Activated naive CD4-positive, alpha-beta T cell treated with Interleukin-2 at 50 U/mL for 16 hours (primary cell): ENCODE results near the gene RCC2.
A peak's percentile ranks its signal among the peaks of the same experiment; 100 is the strongest.
"Not testable (repeated sequence)": the region's sequence is repeated elsewhere in the genome, so short reads cannot be mapped to it uniquely, and the experiment has no call there.

Experiments
- DNase-seq: peaks from one replicate; pipeline ENCODE4 v3.0.0-alpha.2; 2020

The RCC2 gene

DNA sequence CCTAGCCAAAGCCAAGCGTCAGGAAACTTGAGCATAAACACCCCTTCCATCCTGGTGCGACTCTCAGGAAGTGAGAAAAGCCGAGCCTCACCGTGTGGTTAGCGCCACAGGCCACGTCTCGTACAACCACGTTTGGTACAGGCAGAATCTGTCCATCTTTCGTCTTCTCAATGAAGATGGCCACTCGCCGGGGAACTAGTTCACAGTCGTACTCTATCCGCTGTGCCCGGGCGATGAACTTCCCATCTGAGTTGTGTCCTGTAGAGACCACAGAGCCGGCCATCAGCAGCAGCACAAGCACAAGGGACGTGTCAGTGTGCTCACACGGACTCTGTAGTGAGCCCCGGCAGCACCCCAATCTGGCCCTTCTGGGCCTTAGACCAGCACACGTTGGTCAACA lies 23.1 kb downstream of the RCC2 start:
- DNase-seq, result no peak

DNA sequence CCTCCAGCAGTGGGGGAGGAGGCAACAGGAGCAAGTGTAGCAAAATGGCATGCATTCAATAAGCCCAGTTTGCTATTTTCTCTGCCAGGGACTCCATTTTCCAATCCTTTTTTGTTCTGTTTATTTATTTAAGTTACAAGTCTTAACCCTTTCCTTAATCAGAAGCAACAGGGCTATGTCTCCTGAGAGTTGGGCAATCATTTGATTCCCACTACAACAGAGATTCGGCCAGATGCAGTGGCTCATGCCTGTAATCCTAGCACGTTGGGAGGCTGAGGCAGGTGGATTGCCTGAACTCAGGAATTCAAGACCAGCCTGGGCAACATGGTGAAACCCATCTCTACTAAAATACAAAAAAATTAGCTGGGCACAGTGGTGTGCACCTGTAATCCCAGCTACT lies 25.5 kb downstream of the RCC2 start:
- no peak for DNase-seq

DNA sequence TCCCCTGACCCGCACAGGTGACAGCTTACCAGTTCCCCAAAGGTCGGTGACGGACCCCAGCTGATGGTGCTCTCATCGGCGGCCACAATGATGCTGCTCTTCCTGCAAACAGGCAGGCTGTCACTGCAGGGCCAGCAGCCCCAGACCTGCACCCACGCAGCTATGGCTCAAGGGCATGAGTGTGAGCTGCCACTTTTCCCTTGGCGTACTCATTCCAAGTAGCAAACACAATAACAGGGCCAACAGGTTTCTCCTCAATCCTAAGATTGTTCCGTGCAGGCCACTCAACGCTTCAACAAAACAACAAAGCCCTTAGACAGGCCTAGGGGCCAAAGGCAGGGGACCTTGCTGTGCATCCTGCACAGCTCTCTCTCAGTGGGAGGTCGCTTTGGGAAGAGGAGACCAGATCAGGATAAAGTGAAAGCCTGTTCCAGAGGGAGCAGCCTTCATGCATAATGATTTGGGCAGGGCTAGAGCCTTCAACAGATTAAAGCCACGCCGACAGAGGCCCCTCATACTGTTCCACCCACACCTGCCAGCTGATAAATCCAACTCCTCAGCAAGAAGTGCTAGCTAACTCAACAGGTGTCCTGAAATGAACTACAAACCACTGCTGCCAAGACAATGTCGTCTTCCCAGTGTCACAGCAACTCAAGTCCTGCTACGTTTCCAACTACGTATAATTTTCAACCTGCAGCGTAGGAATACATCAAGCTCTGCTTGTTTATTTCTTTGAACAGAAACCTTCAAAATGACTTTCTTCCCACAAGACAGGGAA lies 27.2 kb downstream of the RCC2 start:
- no peak for DNase-seq

DNA sequence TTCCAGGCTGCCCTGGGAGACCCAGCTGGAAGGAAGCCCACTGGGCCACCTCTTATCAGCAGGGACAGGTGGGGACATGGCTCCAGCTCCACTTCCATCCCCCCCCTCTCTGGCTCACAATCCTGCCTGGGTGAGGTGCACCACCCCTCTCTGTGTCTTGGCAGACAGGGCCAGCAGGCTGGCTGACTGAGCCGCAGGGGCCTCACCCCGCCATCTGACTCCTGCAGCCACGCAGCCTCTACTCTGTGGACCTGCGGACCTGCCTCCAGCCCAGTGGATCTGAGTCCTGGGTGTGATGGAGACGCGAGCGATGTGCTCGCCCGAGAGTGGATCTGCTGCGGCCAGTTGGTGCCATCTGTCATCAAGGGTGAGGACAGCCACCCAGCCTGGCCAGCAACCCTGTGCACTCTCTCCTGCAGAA lies 30.1 kb downstream of the RCC2 start:
- no peak for DNase-seq

DNA sequence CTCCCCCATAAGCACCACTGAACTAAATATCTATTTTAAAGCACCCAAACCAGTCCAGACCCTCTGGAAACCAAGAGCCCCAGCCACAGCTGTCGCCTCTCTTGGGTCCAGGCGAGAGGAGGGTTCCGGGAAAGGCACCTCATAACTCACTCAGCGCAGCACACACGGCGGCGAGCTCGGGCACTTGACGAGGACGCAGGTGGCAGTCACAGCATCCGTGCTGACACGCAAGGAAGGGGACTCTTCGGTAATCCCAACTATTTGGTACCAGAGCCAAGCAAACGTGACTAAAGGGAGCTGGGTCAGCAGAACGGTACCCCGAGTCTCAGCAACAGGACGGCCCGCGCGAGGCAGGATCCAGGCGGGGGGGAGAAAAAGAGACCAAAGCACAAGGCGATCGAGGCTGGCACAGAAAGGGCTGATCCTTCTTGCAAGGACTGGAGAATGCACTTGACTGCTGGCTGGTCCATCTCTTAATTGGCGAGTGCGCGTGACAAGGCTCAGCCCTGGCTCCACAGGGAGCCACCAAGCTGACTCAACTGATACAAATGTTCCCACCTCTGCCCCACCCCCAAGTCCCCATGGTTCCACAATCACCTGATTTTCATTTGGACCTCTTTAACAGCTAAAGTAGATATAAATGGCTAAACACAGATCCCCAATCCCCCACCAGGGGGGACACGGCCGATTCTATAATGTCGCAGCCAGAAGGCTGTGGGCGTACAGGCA lies 31.5 kb downstream of the RCC2 start:
- not testable (repeated sequence) for DNase-seq

DNA sequence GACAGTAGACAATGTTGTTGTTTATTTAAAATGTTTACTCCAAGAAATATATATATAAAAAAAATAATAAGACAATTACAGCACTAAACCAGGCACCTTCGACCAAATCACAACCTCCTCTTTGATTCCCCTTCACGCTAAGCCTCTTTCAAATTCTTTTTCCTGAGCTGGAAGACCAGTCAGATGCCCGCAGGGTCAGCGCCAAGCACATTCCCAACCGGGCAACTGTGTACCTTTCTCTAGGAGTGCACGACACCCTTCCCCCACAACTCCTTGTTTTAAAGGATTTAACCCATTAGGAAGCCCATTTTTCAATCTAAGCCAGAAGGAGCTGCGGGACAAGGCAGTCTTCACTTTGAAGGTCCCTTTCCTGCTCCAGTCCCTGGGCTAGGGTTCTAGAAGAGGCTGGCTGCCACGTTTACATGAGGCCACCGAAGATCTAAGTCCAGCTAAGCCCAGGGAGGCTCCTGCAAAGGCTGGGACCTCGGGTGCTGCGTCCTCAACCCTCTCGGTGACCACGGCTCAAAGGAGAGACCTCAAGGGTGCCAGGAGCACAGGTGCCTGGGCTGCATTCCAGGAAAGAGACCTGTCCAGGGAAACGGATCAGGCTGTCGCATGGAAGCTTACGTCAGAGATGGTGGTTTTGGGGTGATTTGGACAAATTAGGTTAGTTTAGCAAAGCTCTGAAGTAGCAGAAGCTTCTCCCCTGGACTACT lies 32.6 kb downstream of the RCC2 start:
- DNase-seq, result not testable (repeated sequence)

DNA sequence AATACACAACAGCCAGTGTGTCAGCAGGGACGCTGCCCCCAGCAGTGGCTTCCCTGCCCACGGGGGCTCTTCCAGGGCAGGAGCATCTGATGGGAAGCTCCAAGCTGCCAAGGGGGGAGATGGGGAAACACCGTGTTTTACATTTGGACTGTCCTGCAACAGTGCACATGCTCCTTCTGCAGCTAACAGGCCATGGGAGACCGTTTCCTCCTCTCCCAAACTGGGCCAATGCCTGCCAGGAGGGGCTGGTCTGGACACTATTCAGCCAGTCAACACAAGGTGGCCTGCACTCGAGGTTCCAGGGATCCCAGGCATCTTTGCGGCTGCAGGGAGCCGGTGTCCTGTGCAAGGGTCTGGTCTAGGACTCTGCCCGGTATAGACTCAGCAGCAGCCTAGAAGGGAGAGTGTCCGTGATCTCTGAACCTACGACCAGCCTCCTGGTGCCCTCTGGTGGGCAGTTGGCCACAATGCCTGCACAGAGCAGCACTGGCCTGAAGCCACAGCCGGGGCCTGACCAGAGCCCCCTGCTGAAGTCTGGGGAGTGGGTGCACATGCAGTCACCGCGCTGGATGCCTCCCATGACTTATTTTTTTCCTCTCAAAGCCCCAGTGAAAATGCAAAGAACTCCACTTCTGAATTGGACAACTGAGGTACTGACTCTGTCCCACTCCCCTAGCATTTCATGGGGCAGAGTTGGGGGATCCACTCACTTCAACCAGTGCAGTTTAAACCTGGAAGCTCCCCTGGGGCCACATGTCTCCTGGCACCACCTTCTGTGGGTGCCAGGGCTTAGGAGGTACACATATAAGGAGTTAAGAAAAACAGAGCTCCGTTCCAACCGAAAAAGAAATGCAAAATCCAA lies 33.3 kb downstream of the RCC2 start:
- DNase-seq, result peak; percentile 30

DNA sequence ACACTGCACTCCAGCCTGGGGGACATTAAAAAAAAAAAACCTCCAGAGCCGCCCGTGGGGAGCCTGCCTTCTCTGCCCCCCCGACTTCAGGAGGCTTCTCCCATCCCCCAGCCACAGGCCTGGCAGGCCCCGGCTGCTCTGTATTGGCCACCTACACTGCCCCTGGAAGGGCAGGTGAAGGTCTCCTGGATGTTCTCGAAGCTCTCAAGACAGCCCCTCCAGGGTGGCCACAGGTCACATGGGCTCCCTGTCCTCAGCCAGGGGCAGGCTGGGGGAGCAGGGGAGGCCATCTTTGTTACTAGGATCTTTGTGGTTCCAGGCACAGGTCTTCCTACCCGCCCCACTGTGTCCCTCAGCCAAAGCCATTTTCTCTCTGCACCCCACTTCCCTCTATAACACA lies 34.7 kb downstream of the RCC2 start:
- no peak for DNase-seq

DNA sequence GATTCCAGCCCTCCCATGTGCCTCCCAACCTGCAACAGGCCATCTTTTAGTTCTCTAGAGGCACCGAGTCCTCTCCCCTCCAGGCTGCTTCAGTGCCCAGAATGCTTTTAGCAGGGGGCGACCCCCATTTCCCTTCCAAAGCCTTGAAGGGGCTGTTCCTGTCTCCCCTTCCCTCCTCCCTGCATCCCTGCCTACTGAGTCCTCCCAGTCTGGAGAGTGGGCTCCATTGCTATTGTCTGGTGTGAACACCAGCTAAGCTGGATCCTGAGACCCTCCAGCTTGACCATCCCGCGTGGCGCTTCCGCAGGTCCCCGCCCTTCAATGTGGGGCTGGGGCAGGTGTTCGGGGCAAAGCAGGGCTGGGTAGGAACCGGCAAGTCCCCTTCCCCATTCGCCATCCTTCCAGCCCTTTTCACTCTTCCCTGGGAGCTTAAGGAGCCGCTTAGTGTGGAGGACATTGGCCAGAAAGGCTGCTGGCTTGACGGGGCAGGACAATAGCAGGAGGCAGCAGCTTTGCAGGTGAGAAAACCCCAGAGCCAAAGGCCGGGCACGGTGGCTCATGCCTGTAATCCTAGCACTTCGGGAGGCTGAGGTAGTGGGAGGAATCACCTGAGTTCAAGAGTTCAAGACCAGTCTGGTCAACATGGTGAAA lies 35.3 kb downstream of the RCC2 start:
- DNase-seq, result no peak

DNA sequence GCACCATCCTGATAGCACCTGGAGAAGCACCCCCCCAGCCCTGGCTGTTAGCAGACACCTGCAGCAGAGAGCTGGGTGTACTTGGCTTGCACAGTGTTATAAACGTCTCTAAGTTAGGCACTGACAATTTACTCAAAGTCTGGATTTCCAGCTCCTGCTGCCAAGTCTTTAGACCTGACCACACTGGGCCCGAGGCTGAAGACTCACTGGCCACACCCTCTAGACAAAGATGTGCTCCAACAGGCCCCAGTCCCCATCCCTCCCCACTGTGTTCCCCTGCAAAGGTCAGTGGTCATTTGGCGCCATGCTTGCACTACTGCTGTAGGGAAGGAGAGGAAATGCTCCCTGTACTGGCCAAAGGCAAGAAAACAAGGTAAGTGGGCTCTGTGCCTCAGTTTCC lies 36.4 kb downstream of the RCC2 start:
- no peak for DNase-seq

DNA sequence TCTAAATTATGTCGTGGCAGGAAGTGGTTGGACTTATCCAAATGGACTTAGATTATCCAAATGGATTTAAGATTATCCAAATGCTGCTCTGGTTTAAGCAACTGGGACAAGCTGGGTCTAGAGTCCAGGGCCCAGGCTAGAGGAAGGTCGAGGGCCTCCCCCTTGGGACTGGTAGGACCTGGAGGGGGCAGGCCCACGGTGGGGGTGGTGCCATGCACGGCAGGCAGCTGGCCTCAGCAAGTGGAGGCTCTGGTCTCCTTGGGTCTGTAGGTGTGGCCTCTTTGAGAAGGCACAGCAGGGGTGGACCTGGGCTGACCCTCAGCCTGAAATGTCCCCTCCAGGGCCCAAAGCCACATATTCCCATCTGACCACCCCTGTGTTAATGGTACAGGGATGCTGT lies 37.6 kb downstream of the RCC2 start:
- DNase-seq, result no peak

DNA sequence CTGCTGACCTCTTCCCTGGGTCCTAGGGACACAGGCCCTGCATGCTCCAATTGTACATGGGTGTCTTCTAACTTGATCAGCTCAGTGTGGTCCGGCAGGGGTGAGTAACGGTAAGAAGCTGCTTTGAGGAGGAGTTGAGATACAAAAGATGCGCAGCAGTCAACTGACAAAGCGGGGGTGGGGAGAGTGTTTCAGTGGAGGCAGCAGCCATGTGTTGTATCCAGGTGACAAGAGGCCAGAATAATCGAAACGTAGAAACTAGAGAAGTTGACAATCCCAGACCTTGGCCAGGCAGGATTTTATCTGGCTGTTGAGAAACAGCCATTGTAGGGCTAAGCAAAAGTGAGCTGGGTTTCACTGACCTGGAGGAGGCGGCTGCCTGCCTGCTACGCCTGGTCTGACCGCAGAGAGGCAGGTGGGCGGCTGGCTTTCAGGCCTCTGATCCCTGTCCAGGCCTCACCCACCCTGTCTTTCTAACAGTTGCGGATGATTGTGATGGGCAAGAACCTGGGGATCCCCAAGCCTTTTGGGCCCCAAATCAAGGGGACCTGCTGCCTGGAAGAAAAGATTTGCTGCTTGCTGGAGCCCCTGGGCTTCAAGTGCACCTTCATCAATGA lies 38.6 kb downstream of the RCC2 start:
- no peak for DNase-seq

DNA sequence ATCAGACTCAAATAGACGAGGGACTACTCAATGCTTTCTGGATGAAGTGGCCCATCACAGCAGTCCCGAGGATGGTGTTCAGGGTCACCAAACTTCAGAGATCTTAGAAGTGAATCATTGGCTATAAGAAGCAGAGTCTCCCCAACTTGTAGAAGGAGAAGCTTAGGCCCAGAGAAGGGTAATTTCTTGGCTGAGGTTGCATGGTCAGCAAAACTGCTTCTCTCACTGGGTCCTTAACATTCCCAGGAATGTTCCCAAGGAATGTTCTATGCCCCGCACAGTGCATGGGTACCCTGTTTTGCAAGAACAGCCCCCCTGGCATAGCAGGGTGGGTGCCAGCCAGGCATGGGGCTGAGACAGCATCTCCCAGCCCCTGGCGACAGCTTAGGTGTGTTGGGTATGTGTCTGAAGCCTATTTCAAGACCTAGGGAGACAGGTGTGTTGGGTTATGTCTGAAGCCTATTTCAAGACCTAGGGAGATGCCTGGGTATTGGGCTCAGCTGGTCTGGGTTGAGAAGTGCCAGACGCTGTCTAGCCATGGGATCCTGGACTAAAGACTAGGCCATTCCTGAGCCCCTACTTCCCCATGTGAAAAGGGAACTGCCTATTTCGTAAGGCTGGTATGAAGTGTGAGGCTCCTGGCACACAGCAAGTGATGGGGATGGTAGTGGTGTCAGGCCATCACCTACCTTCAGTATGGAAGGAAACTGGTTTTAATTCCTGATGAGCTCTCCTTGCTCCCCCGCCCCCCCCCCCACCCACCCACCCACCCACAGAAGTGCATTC lies 41.4 kb downstream of the RCC2 start:
- DNase-seq, result no peak

DNA sequence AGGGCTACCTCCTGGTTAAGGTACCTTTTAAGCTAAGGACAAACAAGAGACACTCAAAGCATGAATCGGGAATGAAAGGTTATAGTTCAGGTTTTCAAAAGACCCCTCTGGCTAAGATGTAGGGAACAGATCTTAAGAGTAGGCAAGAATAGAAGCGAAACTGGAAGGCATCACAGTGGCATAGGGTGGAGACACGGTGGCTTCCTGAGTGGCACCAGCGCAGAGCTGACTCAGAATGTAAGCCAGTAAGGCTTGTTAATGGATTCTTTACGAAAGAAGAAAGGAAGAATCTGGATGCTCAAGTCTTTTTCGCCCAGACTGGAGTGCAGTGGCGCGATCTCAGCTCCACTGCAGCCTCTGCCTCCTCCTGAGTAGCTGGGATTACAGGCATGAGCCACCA lies 46.2 kb downstream of the RCC2 start:
- DNase-seq, result no peak

DNA sequence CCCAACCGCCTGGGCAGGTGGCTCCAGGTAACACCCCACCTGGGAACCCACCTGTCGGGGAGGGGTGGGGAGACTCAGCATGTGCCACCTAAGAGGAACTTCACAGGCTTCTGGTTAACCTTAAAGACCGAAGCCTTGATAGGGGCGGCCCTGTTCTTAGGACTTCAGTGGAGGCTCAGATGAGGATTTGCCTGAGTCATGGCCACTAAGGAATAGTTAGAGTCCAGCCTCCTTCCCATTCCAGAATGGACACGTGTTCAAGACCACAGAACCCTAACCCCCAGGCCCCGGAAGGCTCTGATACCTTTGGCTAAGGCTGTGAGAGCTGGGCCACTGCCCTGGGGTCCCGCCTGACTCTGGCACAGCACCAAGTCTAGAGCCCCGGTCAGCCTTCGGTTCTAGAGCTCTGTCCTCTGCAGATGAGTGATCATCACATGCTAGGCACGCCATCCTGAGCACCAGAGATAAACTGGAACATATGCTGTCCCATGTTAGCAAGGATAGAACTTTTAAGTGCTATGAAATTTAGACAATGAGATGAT lies 47.2 kb downstream of the RCC2 start:
- no peak for DNase-seq

DNA sequence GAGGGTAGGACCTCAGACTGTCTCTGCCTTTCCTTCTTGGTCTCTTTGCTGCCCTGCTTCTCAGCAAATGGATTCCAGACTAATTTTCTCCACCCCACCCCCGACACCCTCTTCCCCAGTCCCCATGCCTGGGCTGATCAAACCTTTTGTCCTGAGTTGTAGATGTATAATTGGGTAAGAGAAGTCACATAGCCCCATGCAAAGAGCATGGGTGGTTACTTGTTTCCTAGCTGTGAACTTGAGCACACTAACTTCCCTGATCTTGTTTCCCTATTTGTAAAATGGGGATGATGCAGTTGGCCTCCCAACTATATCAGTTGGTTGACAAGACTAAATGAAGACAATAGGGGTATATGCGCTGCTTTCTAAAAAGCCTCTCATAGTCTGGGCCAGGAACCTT lies 58.3 kb downstream of the RCC2 start:
- no peak for DNase-seq

DNA sequence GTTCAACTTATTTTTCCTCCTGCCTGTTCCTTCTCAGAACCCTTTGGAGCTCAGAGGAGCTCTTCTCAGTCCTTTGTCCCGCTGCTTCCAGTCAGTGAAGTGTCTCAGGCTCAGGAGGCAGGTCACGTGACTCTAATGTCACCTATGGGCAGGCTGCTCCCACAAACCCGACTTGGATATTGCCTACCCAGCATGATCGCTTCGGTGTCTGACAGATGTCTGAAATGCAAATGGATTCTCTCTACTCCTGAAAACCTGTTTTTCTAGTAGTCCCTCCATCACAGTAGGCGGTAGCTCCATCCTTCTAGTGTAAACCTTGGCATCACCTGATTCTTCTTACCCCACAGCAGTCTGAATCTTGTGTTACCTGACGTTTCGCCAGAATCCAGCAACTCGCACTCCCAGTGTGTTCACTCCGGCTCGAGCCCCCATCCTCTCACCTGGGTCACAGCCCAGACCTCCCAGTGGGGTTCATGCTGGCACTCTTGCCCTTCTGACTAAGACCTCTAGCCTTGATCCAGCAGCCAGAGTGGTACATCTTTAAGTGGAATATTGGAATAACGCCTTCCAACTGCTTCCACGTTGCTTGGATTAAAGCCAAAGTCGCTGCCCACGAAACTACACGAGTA lies 62.0 kb downstream of the RCC2 start:
- DNase-seq, result no peak

DNA sequence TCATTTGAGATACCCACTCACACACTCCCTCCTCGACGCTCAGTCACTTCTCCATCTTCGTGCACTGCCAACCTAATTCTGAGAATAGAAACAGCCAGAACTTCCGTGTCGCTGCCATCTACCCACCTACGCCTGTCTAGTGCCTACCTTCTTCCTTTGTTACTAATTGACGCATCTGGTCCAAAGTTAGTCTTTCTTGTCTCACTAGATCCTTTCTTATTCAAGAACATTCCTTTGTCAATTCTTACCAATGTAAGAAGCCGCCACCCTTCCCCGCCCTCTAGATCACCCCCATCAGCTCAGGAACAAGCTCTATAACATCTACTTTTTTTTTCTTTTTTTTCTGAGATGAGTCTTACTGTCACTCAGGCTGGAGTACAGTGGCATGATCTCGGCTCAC lies 63.8 kb downstream of the RCC2 start:
- no peak for DNase-seq

DNA sequence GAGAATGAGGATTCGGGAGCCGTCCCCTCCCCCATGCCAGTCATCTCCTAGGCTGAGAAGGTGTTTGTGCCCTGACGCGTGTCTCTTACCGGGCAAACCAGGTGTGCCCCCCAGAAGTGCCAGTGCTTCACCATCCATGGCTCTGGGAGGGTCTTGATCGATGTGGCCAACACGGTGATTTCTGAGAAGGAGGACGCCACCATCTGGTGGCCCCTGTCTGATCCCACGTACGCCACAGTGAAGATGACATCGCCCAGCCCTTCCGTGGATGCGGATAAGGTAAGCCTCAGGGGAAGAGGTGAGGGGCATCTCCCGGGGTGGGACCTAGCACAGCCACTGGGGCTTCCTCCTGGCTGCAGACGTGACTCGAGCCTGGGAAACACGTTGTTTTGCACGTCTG lies 66.5 kb downstream of the RCC2 start:
- no peak for DNase-seq

DNA sequence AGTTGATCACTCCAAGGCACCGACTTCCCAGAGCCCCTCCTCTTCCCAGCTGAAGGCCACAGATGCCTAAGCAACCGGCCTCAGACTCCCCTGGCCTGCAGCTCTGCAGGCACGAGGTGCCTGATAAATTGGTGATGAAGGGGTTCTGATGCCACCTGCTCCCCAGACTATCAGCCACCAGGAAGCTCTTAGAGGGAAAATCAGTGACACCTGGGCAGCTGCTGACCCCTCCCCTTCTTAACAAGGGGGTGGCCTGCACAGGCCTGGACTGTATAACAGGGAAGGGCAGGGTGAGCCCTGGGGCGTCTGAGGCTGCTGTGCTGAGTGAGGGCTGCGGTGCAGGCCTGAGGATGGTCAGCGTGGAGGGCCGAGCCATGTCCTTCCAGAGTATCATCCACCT lies 67.6 kb downstream of the RCC2 start, which contains the start of gene PADI6:
Gene PADI6 (plus strand): TSS at position 301 of the 400 bp plus-strand sequence. CDS start 50 bp downstream, at position 351.
- no peak for DNase-seq
